Right lobe of liver (tissue), 6 donors: ENCODE measurements around the gene CLMP. TPM values are rescaled to one million over a fixed set of nuclear protein-coding genes. Genes with fewer than 3 reads are reported as not detected.
A peak's percentile ranks its signal among the peaks of the same experiment; 100 is the strongest.
"Not testable (repeated sequence)": the region's sequence is repeated elsewhere in the genome, so short reads cannot be mapped to it uniquely, and the experiment has no call there.

Experiments
- ATAC-seq, 4 donors: fragments of 200-7000 bp; cut with Tn5 transposase; one replicate each; pipeline ENCODE4 v1.9.1; 2020; ENCODE audit warnings: mild to moderate bottlenecking in 4 of 4, moderate library complexity in 4 of 4
- DNase-seq, 3 donors: peaks; one replicate each; pipeline ENCODE4 v3.0.0-alpha.2; 2020
- H3K27ac ChIP-seq, 3 donors: fragments of 200-600 bp; one replicate each; pipeline ENCODE4 v1.8.0; 2022
- H3K27me3 ChIP-seq, 2 donors: fragments of 200-600 bp; one replicate each; pipeline ENCODE4 v1.8.0; 2022
- H3K36me3 ChIP-seq, 4 donors: fragments of 200-600 bp; sonication (generic) in 1 of 4; one replicate each; pipeline versions ENCODE4 v1.5.1 to v1.8.0; 2017 to 2022; ENCODE audit warnings: control low read depth in 1 of 4
- H3K4me1 ChIP-seq, 4 donors: fragments of 200-600 bp; sonication (generic) in 1 of 4; one replicate each; pipeline versions ENCODE4 v1.5.1 to v1.8.0; 2017 to 2022; ENCODE audit warnings: control low read depth in 1 of 4
- H3K4me3 ChIP-seq, 3 donors: fragments of 200-600 bp; one replicate each; pipeline ENCODE4 v1.8.0; 2022
- H3K9me3 ChIP-seq, 4 donors: fragments of 200-600 bp; sonication (generic) in 1 of 4; one replicate each; pipeline versions ENCODE4 v1.5.1 to v1.8.0; 2017 to 2022; ENCODE audit warnings: control low read depth in 1 of 4
- CTCF ChIP-seq, 4 donors: fragments of 200-600 bp in 3 of 4; fragments of 450-650 bp in 1 of 4; IDR thresholded peaks; one replicate each; pipeline versions ENCODE4 v1.5.1 to v1.8.0; 2016 to 2022; ENCODE audit warnings: antibody characterized with exemption in 4 of 4, mild to moderate bottlenecking in 2 of 4
- POLR2A ChIP-seq: fragments of 450-650 bp; IDR thresholded peaks from one replicate; pipeline ENCODE4 v1.6.1; 2017; ENCODE audit warnings: antibody characterized with exemption, mild to moderate bottlenecking
- WGBS: methylation state at CpG from one replicate; pipeline ENCODE4 v1.1.6; 2018; ENCODE audit warnings: low coverage, low lambda C conversion rate; ENCODE audit not compliant: insufficient coverage; ENCODE audit errors: missing lambda C conversion rate; 5-methylcytosine and 5-hydroxymethylcytosine counted together
- intact Hi-C, 2 donors: fragments of 100-400 bp; cut with DNase I; formaldehyde crosslinking; loops; one replicate each; pipeline versions ENCODE4 v1.11.2 to v1.14.1; 2022
- total RNA-seq, 6 experiments: library from RNA; depleted of rRNA in 2 of 6; stranded (reverse); fragments of >200 nt in 2 of 6; fragmentation: NEBNext Ultra II Directional in 3 of 6; extraction: Animal tissue kit (Norgen Biotek cat#: 25700) in 3 of 6; gene quantifications; one replicate each; pipeline versions ENCODE4 v1.1.0 to v1.2.4, GENCODE V29; 2016 to 2023
- donor health status: DM: no; HTN: yes; CAD: no.
- donor health status: DM: no; HTN: no; CAD: no.
- donor health status: DM: no; HTN: no; CAD: no.
- donor health status: DM: no; HTN: yes; CAD: no.
- donor health status: DM: no; HTN: yes; CAD: no.

The CLMP gene
- total RNA-seq, 6 experiments from 2014 or later: 0.17 to 1.2 (median 0.51) TPM

- Histone ChIP-seq H3K4me3 (peak overlapping the region; percentile 86 to 99 (median 97)), H3K9me3 (no peaks in the 10 kb centered on the region), H3K27ac (peak overlapping the region in 2 of 3 donors; percentile 100), H3K4me1 (peaks cover 0 to 37% (median 0%) of the 10 kb centered on the region in 4 donors), H3K36me3 (peaks cover 12 to 57% (median 40%) of the 10 kb centered on the region in 4 donors), H3K27me3 (no peaks in the 10 kb centered on the region)
- no peak for ATAC-seq
- TF ChIP-seq POLR2A: no peak
- no peak for TF ChIP-seq CTCF (IDR thresholded peaks at IDR 0.05)
- WGBS: 2% methylated on average over 8 of the region's 8 CpGs
- intact Hi-C loops: no loop called here
- DNase-seq: no peak
Measured at GRCh38 chr11:123060277-123061000, 134.6 kb downstream of the CLMP start.

DNA sequence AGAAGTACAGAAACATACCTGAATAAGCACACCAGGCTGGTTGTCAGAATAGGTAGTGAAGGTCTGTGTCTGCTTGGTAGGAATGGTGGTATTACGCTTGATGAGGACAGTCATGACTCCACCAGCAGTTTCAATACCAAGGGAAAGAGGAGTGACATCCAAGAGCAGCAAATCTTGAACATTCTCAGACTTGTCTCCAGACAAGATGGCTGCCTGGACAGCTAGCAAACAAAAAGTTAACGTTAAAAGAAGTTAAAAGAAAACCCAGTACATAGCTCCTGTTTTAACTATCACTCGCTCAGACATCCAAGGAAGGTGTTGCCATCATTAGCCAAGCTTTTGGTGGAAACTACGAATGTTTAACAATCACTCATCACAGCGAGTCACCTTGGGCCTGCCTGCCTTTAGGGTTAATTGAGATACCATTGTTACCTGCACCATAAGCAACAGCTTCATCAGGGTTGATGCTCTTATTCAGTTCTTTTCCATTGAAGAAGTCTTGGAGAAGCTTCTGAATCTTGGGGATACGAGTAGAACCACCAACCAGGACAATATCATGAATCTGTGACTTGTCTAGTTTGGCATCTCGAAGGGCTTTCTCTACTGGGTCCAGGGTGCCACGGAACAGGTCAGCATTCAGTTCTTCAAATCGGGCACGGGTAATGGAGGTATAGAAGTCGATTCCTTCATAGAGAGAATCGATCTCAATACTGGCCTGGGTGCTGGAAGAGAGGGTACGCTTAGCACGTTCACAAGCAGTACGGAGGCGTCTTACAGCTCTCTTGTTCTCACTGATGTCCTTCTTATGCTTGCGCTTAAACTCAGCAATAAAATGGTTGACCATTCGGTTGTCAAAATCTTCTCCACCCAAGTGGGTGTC, 135.8 kb downstream of the CLMP start:
- peak overlapping the region; percentile 86 to 99 (median 97) for H3K4me3 ChIP-seq
- H3K36me3 ChIP-seq: peaks cover 12 to 68% (median 42%) of the 10 kb centered on the region in 4 donors
- WGBS: 40% methylated on average over 15 of the region's 18 CpGs
- H3K27me3 ChIP-seq, DNase-seq, intact Hi-C loops, ATAC-seq, H3K9me3 ChIP-seq: not testable (repeated sequence)
- H3K4me1 ChIP-seq: peaks cover 0 to 37% (median 0%) of the 10 kb centered on the region in 4 donors
- H3K27ac ChIP-seq: peak overlapping the region in 1 of 3 donors; percentile 4

- Histone ChIP-seq H3K4me3 (peak overlapping the region in 1 of 3 donors; percentile 86), H3K4me1 (peaks cover 0 to 37% (median 0%) of the 10 kb centered on the region in 4 donors), H3K27me3 (no peaks in the 10 kb centered on the region), H3K27ac (no peak overlapping the region), H3K9me3 (no peaks in the 10 kb centered on the region), H3K36me3 (peaks cover 12 to 82% (median 42%) of the 10 kb centered on the region in 4 donors)
- no peak for DNase-seq
- intact Hi-C loops: no loop called here
- ATAC-seq: no peak
- no peak for TF ChIP-seq POLR2A
- TF ChIP-seq CTCF (IDR thresholded peaks at IDR 0.05): no peak
- 64% methylated on average over 5 of the region's 5 CpGs for WGBS
Measured at GRCh38 chr11:123057661-123058305, 137.3 kb downstream of the CLMP start.

DNA sequence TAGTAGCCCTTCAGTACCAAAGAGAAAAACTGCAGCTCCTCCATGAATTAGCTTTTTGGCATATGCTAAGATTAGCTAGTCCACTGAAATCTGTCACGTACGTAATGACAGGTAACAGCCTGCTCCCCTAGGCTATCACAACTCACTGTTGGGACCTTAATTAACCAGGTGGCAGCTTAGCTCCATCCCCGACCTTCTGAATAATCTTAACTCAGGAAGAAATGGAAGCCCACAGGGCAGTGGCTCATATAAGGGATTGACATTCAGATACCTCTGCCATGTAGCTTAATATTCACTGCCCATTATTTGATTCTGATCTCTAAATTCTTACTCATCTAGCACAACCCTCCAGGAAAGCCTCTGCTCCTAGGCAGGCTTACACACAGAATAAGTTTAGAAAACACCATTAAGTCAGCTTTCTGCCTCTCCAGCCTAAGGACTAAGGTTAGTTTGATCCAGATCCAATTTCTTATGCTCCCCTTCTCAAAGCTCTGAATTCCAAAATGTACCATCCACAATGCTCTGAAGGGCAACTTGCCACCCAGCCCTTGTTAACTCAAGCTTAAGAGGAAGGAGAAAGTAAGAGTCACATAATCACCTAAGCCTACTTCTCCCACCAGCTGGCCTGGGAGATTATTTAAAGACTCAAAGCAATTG, 138.1 kb downstream of the CLMP start:
- no peak overlapping the region for H3K4me3 ChIP-seq

More for the DNA sequence above, 138.1 kb downstream of the CLMP start:
- H3K27me3 ChIP-seq: no peaks in the 10 kb centered on the region
- H3K4me1 ChIP-seq: peaks cover 0 to 37% (median 0%) of the 10 kb centered on the region in 4 donors
- peak overlapping the region in 1 of 3 donors; percentile 9 for H3K27ac ChIP-seq
- no peaks in the 10 kb centered on the region for H3K9me3 ChIP-seq
- TF ChIP-seq POLR2A (no peak), CTCF (IDR thresholded peaks at IDR 0.05) (no peak)
- H3K36me3 ChIP-seq: peaks cover 12 to 91% (median 42%) of the 10 kb centered on the region in 4 donors
- no peak for DNase-seq
- 46% methylated on average over 3 of the region's 3 CpGs for WGBS
- no peak for ATAC-seq
- intact Hi-C loops: no loop called here
